Measurements from ENCODE around the gene G6PC1. TPM values are rescaled to one million over a fixed set of nuclear protein-coding genes. Genes with fewer than 3 reads are reported as not detected.

Gene G6PC1
- total and polyA plus RNA-seq, 2 of the 4 experiments (the other 2 are of a cell fraction): not detected

DNA sequence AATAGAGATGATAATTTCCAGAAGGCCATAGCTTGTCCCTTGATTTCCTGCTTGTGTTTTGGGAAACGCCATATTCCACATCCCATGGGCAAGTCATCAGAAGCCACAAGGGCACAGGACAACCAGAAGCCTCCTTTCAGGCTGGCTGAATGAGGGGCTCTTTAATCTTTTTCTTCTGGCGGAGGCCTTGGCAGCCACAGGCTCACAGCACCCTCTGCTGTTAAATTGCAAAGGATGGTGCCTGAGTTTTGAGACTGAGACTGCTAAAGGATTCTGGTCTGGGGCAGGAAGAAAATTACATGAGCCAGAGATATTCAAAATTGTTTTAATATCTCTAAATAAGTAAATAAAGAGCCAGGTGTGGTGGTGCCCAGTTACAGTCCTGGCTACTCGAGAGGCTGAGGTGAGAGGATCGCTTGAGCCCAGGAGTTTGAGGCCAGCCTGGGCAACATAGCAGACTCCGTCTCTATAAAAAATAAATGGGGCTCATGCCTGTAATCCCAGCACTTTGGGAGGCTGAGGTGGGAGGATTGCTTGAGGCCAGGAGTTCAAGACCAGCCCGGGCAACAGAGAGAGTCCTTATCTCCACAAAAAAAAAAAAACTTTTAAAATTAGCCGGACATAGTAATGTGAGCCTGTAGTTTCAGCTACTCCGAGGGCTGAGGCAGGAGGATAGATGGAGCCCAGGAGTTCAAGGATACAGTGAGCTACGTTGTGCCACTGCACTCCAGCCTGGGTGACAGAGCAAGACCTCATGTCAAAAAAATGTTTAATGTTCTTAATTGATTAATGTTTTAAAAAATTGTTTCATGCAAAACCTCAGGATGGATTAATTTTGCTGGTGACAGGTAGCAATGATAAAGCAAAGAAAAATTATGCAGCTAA lies 37.4 kb downstream of the G6PC1 start:
- H3K36me3 ChIP-seq (ENCODE audit: control insufficient read depth, insufficient read depth, low read length): no peaks in the 10 kb centered on the region
- peaks cover 20% of the 10 kb centered on the region for H3K27me3 ChIP-seq (ENCODE audit: control insufficient read depth, insufficient read depth, low read length)
- H2BK120ac ChIP-seq (ENCODE audit: low read depth, low read length): no peak overlapping the region
- H2BK15ac ChIP-seq (ENCODE audit: low read depth, low read length): no peak overlapping the region
- H3K4me2 ChIP-seq (ENCODE audit: low read depth, low read length): no peak overlapping the region
- peak overlapping the region; percentile 18 for H2AFZ ChIP-seq (replicated peaks; ENCODE audit: low read length, poor library complexity)
- H3K4ac ChIP-seq (ENCODE audit: low read depth, low read length): no peak overlapping the region
- no peak overlapping the region for H2BK20ac ChIP-seq (ENCODE audit: low read depth, low read length)
- no CpG with 5 or more reads among the region's 9 CpGs for WGBS, 2 experiments (ENCODE audit: extremely low coverage in 2 of 2, insufficient read length in 1 of 2)
- H4K8ac ChIP-seq (ENCODE audit: low read depth in 2 of 2, low read length in 2 of 2): no peak overlapping the region
- H3K18ac ChIP-seq (ENCODE audit: low read depth, low read length): no peak overlapping the region
- dilution Hi-C loops (cut with HindIII; ENCODE audit: low sequenced_read_pairs, unreplicated experiment) (no loop called here), intact Hi-C loops (cut with micrococcal nuclease) (loop anchor here (1.0 kb wide), 2 partner anchors 95 to 217 kb away; no protein-coding TSS in a partner anchor), in situ Hi-C loops (cut with MboI; ENCODE audit: low sequenced_read_pairs) (loop anchor here (5.0 to 10.0 kb wide), 2 partner anchors 96 to 213 kb away; partner anchors contain the start of gene AOC2)
- no peak overlapping the region for H3K4me3 ChIP-seq (ENCODE audit: insufficient read depth, low read depth, low read length)
- H3K23ac ChIP-seq (ENCODE audit: low read depth, low read length): no peak overlapping the region
- DNase-seq (peak; percentile 64), ATAC-seq (ENCODE audit: low read depth) (peak; percentile 91)
- H3K14ac ChIP-seq (replicated peaks; ENCODE audit: low read depth, low read length): no peak overlapping the region
- H2BK5ac ChIP-seq (ENCODE audit: low read depth, low read length, poor library complexity, severe bottlenecking): no peak overlapping the region
- ChIA-PET CTCF (interaction anchor here (0.6 to 1.5 kb wide), 9 partner anchors 9 to 94 kb away, joined by 3 to 8 read pairs (median 3); partner anchors contain the start of gene AOC2), POLR2A (ENCODE audit: unreplicated experiment) (no interaction called here)
- H3K9me1 ChIP-seq (ENCODE audit: insufficient read depth, low read length): no peaks in the 10 kb centered on the region
- no peak overlapping the region for H3K9ac ChIP-seq (ENCODE audit: low read depth, low read length)
- H3K27ac ChIP-seq (ENCODE audit: insufficient read depth, low read length): no peak overlapping the region
- no peaks in the 10 kb centered on the region for H3K79me1 ChIP-seq (ENCODE audit: low read depth in 1 of 2, low read length in 2 of 2)
- no TSS peak for BruUV-seq (replicated peaks)
- no peak for TF ChIP-seq ELK1 (IDR thresholded peaks at IDR 0.05; ENCODE audit: borderline replicate concordance, low read depth, low read length)
- TF ChIP-seq MAFK (IDR thresholded peaks at IDR 0.05; ENCODE audit: low read depth, low read length): no peak
- TF ChIP-seq POLR2A (IDR thresholded peaks at IDR 0.05; ENCODE audit: low read depth, low read length): no peak
- peak; percentile 90 for TF ChIP-seq RAD21 (IDR thresholded peaks at IDR 0.05; ENCODE audit: low read length)
- TF ChIP-seq SMC3 (IDR thresholded peaks at IDR 0.05; ENCODE audit: low read depth, low read length): peak; percentile 96
- TF ChIP-seq CTCF (conservative IDR thresholded peaks at IDR 0.05; ENCODE audit: low read depth, low read length): peak; percentile 88
- no peak for TF ChIP-seq RFX5 (IDR thresholded peaks at IDR 0.05; ENCODE audit: low read depth, low read length)
- TF ChIP-seq CHD1 (IDR thresholded peaks at IDR 0.05; ENCODE audit: low read depth, low read length): no peak
- TF ChIP-seq MAZ (IDR thresholded peaks at IDR 0.05; ENCODE audit: borderline replicate concordance, low read depth, low read length): no peak
- no peaks in the 10 kb centered on the region for H3K4me1 ChIP-seq (ENCODE audit: control insufficient read depth, insufficient read depth, low read length)
- H4K5ac ChIP-seq (ENCODE audit: low read depth, low read length): no peak overlapping the region
- H4K20me1 ChIP-seq (ENCODE audit: insufficient read depth, low read length): no peaks in the 10 kb centered on the region
- H2AK9ac ChIP-seq (replicated peaks; ENCODE audit: low read depth, low read length, poor library complexity): no peak overlapping the region
- no peak overlapping the region for H4K91ac ChIP-seq (ENCODE audit: insufficient read depth, low read depth, low read length)
- no peak overlapping the region for H3K56ac ChIP-seq (ENCODE audit: extremely low read depth, insufficient read depth, low read length)
- no peaks in the 10 kb centered on the region for H3K9me3 ChIP-seq (ENCODE audit: control insufficient read depth, insufficient read depth, low read length)
- no peak overlapping the region for H2AK5ac ChIP-seq (ENCODE audit: low read depth, low read length)
